Right forelimb (tissue), 1 donor: ENCODE results near the gene TEDC1.
A peak's percentile ranks its signal among the peaks of the same experiment; 100 is the strongest.

Experiments
- DNase-seq: peaks from one replicate; pipeline ENCODE4 v3.0.0-alpha.2; 2018

Gene TEDC1

DNA sequence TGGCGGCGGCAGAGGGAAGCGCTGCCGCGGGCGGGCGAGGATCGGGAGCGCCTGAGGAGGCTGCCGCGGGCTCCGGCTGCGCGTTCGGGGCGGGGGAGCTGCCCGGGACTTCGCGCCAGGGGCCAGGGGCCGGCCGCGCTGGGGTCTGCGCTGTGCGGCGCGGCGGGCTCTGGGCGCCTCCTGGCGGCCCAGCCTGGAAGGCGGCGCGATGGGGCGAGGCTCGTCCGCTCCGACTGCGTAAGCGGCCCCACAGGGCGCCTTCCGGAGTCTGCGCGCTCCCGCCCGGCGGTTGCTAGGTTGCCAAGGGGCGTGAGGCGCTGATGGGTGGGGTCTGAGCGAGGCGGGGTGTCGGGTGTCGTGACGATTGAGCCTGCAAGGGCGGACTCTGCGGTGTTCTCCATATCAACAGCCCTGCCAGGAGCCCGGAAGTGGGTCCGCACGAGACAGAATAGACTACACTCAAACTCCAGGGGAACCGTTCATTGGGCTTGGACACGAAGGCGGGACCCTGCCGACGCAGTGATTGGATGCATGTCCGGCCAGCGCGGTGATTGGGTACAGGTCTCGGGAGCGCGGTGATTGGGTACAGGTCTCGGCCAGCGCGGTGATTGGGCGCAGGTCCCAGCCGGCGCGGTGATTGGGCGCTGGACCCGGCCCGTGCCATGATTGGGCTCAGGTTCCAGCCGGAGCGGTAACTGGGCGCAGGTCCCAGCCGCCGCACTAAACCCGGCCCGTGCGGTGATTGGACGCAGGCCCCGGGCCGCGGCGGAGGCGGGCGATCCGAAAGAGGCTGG, at the start of gene TEDC1:
Gene TEDC1 (plus strand): TSS at position 675 of the 794 bp plus-strand sequence. CDS start 130 bp downstream, outside the sequence.
- DNase-seq: peak; percentile 100

DNA sequence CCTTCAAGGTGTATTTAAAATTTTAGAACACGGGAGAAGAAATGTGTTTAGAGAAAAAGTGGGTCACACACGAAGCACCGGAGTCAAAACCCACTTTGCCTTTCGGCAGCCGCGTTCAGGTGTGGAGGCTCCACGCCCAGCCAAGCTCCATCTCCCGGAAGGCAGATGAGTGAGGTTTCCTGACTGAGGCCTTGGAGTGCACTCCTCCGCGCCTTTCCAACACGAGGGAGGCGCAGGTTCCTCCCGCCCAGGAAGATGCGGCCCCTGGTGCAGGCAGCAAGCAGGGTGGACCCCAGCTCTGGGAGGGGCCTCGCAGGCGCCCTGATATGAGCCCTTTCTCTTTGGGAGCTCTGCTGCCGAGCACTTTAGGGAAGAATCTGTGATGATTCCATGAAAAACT, 48.9 kb upstream of the TEDC1 start:
- DNase-seq: no peak

DNA sequence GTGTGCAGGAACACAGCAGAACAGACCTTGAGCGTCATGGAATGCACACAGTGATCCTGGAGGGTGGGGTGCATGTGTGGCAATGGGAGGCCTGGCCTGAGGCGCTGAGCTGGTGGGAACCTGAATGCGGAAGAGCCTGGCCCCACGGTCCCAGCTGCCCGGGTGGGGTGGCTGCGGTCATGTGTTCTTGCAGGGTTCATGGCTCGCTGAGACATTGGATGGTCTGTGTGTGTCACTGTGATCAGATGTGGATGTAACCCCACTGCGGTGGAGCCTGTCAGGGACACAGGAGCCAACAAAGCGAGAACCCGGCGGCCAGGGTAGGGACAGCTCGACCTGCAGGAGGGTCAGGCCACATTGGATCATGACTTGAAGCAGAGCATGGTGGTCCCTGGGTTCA, 48.2 kb upstream of the TEDC1 start:
- DNase-seq: no peak

GRCh38 chr14:105444859-105445258, 46.2 kb upstream of the TEDC1 start:
- no peak for DNase-seq

DNA sequence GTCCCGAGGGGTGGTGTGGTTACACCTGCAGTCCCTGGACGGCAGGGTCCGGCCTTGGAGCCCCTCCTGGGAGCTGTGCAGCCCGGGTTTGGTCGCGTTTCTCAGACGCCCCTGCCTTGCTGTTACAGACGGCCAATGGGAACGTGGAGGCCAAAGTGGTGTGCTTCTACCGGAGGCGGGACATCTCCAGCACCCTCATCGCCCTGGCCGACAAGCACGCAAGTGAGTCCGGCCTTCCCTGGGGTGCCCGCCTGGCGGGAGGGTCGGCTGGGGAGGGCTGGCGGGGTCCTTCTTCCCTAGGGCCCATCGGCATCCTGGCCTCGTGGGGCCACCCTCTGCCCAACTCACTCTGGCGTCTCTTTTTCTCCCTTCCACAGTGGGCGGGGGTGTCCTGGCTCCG, 45.8 kb upstream of the TEDC1 start:
- no peak for DNase-seq

GRCh38 chr14:105445901-105446845, 44.9 kb upstream of the TEDC1 start:
- DNase-seq: no peak

DNA sequence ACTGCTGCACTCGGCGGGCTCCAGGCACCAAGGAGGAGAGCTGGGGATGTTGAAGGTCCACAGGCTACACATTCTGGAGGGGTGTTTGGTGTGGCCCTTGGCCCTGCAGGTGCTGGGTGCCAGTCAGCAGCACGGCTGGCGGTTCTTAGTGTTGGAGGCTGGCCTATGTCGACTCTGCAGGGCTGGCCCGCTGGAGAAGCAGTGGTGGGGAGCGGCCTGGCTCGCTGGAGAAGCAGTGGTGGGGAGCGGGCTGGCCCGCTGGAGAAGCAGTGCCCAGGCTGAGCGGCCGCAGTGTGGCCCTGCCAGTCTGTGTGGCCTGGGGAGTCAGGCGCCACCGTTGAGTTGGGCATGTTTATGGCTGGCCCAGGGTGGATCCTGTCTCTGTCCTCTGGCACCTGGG, 44.1 kb upstream of the TEDC1 start:
- DNase-seq: no peak

DNA sequence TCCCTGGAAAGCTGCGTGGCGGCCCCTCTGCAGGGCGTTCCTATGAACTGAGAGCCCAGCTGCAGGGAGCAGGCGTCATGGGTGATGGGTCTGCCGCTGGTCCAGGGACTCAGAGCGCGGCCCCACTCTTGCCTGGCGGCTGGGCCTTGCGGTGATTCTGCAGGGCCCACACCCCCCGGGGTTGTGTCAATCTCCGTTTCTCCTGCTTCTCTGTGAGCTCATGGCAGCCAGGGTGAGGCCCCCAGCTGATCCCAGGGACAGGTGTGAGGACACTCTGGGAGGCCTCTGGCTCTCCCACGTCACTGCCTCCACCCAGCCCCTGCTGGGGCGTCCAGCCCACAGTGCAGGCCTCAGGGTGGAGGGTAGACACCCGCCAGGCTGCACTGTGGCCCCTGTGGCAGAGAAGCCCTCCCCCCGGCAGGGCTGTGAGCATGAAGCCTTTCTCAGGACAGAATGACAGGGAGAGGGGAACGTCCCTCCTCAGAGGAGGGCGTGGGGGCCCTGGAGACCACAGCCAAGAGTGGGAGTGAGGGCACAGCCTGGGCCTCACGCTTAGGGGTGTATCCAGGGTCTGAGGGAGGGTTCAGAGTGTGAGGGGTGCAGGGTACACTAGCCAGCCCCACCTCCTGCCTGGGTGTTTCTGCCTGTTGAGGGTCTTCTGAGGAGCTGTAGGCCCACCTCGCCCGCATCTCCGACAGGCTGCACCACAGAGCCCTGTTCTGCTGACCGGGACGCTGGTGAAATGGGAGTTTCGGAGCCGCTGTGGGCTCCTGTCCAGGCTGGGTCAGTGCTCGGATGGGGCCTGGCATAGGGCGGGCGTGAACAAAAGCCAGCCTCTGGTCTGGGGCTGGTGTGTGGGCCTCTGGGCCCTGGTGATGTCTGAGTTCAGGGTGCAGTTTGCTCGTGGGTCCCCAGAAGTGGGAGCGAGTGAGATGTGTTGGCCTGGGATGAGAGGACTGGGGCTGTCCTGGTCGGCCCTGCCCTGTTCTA, 43.1 kb upstream of the TEDC1 start:
- no peak for DNase-seq

- DNase-seq: peak; percentile 79
Observed at GRCh38 chr14:105448706-105449111, 42.3 kb upstream of the TEDC1 start.

- no peak for DNase-seq
Observed at GRCh38 chr14:105449276-105450122, 41.5 kb upstream of the TEDC1 start.

GRCh38 chr14:105450123-105450505, 40.9 kb upstream of the TEDC1 start:
- no peak for DNase-seq

DNA sequence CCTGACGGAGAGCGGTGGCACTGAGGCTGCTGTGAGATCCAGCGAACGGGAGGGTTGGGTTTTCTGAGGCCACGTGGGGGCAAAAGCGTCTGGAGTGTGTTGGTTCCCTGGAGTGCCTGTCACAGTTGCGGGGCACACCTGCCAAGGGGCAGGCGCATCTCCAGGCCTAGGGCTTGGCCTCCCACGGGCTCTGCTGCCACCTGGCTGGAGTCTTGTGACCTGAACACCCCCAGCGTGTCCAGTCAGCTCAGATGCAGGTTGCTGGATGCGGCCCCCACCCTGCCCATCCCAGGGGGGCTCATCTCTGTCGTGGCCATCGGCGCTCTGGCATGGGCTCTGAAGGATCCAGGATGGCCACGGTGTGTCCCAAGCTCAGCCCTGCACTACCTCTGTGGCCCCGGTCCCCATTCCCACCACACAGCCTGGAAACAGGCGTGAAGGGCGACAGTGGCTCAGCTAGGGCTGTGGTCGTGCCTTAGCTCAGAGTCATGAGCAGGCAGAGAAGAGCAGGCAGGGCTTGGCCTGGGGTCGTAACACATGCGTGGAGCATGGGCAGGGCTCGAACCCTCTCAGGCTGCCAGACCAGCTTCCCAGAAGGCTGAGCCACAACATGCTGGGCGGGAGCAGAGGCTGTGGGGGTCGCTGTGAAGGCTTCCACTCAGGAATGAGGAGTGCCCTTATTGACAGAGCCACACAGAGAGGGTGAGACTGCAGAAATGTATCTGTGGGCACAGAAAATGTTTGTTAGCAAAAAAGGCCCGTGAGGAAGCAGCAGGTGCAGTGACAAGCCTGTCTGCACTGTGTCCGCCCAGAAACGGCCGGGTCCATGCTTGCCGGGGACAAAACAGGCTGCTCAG, 40.0 kb upstream of the TEDC1 start:
- DNase-seq: no peak

DNA sequence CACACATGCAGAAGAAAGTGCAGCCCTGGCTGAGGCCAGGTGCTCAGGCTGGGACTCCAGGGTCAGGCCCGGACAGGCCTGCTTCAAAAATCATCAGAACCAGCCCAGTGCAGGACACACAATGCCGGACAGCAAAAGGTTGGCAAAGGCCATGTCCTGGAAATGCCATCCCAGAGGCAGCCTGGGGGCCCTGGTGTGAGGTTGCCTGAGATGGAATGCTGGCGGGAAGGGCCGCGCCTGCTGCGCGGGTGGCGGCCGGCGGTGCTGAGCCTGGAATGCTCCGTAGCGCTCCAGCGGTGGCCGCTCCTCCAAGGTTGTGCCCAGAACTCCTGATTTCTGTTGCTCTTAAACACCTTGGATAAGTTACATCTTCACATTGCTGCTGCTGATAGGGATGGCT, 38.1 kb upstream of the TEDC1 start:
- DNase-seq: no peak

GRCh38 chr14:105453847-105454246, 37.2 kb upstream of the TEDC1 start:
- DNase-seq: no peak

- DNase-seq: no peak
Observed at GRCh38 chr14:105455086-105455640, 35.9 kb upstream of the TEDC1 start.

- DNase-seq: no peak
Observed at GRCh38 chr14:105455766-105456660, 35.0 kb upstream of the TEDC1 start.

DNA sequence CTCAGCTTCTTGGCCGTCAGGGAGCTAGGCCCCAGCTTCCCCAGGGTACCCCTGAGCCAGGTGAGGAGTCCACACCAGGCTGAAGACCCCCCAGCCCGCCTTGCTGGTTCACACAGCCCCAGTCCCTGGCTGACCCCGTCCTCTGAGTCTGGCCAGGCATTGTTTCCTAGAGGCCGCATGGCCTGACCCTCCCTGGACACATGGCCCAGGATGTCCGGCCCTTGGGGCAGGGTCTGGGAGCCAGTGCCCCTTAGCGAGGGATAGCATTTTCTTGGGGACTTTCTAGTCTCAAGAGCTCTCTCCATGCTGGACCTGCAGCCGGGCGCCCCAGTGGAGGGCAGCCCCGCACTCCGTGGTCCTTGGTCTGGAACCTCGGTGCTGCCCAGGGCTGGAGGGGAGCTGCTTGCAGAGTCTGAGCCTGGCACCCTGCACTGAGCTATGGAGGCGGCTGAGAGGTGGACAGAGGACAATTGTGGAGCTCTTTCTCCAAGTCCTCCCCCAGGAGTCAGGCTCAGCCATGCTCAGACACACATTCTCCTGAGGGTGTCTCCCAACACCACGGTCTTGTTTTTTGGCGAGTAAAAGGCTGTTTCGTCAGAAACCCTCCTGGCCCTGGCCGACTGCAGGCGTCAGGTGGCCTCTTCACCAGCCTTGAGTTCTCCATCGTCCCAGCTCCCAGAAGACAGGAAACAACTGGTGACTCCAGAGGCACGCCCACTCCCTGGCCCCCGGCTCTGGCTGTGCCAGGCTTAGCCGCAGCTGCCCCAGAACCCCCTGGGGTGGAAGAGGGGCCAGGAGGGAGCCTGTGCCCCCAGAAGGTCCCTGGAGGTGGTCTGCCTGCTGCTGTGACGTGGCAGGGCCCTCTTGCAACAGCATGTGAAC, 34.1 kb upstream of the TEDC1 start:
- DNase-seq: no peak

- DNase-seq: no peak
Observed at GRCh38 chr14:105458010-105458409, 33.0 kb upstream of the TEDC1 start.
